ENCODE data around the gene GALNT2.

GALNT2 gene

GRCh38 chr1:230219174-230220067 lies 152.4 kb downstream of the GALNT2 start:
- DNase-seq = no peak

GRCh38 chr1:230220478-230220877 lies 153.4 kb downstream of the GALNT2 start:
- DNase-seq = no peak

- no peak for DNase-seq
Measured at GRCh38 chr1:230220907-230221306, 153.9 kb downstream of the GALNT2 start.

DNA sequence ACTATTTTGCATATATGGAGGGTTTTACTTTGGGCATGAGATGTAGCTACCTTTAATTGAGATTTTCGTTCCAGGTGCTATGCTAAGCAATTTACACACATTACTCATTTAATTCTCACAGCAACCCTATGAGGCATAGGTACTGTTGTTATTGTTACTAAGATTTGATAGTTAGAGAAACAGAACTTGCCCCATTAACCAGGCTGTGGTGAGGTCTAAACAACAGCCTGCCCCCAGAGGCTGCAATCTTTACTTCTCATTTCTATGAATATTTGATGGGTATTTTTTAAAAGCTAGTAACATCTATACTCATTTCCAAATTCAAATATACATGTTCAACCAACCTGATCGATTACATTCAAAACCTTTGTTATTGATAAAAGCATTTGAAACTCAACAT lies 155.6 kb downstream of the GALNT2 start:
- DNase-seq = no peak

GRCh38 chr1:230224101-230224960 lies 157.3 kb downstream of the GALNT2 start:
- DNase-seq = no peak

GRCh38 chr1:230226007-230226800 lies 159.2 kb downstream of the GALNT2 start:
- no peak for DNase-seq

DNA sequence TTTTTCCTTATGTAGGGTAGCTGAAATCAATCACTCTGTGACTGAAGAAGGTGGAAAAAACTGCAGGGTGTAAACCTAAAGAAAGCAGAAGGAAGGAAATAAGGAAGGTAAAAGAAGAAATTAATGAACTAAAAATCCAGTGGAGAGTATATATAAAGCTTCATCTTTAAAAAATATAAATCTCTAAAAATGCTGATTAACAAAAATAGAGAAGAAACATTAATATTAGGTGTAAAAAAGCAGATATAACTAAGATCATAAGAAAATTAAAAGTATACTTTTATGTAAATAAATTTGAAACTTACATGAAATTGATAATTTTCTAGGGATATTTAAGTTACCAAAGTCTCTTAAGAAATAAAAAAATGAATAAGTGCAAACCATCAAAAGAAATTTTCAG lies 159.8 kb downstream of the GALNT2 start:
- no peak for DNase-seq

DNA sequence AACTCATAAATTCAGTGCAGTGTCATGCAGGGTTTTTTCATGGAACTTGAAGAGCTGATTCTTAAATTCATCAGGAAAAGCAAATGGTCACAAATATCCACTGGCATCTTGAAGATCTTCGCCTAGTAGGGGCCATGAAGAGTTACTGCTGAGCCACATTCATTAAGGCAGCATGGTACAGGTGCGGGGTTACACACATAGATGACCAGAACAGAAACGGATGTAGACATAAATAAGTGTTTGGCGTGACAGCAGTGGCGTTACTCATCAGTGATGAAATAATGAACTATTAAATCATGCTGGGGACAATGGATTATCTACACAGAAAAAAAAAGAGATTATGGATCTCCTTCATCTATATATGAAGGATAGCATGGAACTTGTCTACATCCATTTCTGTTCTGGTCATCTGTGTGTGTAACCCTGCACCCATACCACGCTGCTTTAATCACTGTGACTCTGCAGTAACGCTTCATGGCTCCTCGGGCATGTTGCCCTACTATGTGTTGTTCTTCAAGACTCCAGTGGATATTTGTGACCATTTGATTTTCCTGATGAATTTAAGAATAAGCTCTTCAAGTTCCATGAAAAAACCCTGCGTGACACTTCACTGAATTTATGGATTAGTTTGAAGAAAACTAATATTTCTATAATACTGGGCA lies 161.3 kb downstream of the GALNT2 start:
- no peak for DNase-seq

GRCh38 chr1:230230273-230230672 lies 163.2 kb downstream of the GALNT2 start:
- DNase-seq = no peak

- DNase-seq = no peak
Measured at GRCh38 chr1:230230948-230231773, 164.1 kb downstream of the GALNT2 start.

DNA sequence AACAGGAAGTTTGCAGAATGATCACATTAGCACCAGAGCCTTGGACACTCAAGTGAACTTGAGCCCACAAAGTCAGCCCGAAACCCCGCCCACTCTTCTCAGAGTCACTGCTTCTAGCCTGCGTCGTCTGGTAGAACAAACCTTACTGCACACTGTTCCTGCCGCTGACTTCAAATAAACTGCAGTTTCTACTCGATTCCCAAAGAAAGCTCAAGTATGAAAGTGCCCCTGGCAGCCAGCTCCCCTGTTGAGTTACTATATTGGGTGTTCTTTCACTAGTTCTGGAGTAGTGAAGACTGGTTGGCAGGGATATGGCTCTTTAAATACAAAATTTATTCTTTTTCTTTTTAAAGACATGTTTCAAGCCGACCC lies 164.7 kb downstream of the GALNT2 start:
- no peak for DNase-seq

DNA sequence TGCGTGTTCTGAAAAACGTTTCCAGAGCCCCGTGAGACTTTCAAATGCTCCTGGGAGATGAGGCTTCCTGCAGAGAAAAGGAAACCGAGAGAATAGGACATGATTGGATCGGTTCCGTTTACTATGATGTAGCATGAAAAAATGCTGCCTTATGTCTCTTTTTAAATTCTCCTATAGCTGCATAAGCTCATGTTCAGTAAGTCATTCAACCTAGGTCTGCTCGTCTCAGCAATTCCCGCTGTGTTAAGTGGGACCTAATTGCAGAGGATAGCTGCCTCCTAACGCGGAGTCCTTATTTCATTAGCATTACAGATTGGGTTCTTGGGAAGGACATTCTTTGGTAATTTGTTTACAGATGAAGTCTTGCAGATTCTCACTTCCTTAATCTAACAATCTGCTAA lies 165.3 kb downstream of the GALNT2 start:
- no peak for DNase-seq

GRCh38 chr1:230233786-230234185 lies 166.7 kb downstream of the GALNT2 start:
- DNase-seq = no peak

DNA sequence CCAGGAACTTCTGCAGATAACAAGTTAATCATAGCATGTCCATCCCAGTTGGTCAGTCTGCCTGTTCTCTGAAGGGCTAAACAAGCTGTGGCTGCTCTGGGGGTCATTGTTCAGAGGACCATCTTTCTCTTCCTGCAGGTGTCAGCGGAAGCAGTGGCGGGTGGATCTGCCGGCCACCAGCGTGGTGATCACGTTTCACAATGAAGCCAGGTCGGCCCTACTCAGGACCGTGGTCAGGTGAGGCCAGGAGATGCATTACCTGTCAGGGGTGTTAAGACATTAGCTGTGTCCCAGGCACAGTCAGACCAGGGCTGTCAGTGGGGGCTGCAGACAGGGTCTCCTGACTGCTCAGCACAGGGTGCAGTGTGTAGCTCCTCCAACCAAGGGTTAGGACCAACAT lies 168.8 kb downstream of the GALNT2 start:
- DNase-seq = no peak

GRCh38 chr1:230236301-230237008 lies 169.4 kb downstream of the GALNT2 start:
- no peak for DNase-seq

GRCh38 chr1:230237009-230237370 lies 170.0 kb downstream of the GALNT2 start:
- no peak for DNase-seq

DNA sequence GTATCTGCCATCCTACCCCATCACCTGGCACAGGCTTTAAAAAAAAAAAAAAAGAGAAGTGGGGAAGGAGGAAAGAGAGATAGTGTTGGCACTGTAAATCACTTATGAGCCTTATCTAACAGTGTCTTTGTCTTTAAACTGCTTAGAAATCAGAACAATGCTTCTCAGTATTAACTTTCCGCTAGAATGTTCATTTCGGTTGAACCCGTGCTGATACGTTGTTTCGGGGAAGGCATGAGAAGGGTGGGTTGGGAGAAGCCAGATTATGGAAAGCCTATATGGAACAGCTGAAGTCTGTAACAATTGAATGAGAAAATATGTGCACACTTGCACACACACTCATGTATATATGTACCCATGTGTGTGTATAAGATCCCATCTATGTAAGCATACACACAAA lies 170.8 kb downstream of the GALNT2 start:
- no peak for DNase-seq

- no peak for DNase-seq
Measured at GRCh38 chr1:230240446-230241086, 173.5 kb downstream of the GALNT2 start.

GRCh38 chr1:230242326-230242725 lies 175.3 kb downstream of the GALNT2 start:
- DNase-seq = no peak

GRCh38 chr1:230243146-230243545 lies 176.1 kb downstream of the GALNT2 start:
- no peak for DNase-seq
